NCI-H82 treated with DMSO at 0.1 percent for 48 hours (cell line): Measurements from ENCODE around the gene PLA2G3.
"Not testable (repeated sequence)": the region's sequence is repeated elsewhere in the genome, so short reads cannot be mapped to it uniquely, and the experiment has no call there.

ENCODE experiments used
- DNase-seq: peaks from one replicate; lab custom pipeline; 2025; ENCODE audit not compliant: unreplicated experiment; lab: John Stamatoyannopoulos, UW

Gene PLA2G3, protein sequence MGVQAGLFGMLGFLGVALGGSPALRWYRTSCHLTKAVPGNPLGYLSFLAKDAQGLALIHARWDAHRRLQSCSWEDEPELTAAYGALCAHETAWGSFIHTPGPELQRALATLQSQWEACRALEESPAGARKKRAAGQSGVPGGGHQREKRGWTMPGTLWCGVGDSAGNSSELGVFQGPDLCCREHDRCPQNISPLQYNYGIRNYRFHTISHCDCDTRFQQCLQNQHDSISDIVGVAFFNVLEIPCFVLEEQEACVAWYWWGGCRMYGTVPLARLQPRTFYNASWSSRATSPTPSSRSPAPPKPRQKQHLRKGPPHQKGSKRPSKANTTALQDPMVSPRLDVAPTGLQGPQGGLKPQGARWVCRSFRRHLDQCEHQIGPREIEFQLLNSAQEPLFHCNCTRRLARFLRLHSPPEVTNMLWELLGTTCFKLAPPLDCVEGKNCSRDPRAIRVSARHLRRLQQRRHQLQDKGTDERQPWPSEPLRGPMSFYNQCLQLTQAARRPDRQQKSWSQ

DNA sequence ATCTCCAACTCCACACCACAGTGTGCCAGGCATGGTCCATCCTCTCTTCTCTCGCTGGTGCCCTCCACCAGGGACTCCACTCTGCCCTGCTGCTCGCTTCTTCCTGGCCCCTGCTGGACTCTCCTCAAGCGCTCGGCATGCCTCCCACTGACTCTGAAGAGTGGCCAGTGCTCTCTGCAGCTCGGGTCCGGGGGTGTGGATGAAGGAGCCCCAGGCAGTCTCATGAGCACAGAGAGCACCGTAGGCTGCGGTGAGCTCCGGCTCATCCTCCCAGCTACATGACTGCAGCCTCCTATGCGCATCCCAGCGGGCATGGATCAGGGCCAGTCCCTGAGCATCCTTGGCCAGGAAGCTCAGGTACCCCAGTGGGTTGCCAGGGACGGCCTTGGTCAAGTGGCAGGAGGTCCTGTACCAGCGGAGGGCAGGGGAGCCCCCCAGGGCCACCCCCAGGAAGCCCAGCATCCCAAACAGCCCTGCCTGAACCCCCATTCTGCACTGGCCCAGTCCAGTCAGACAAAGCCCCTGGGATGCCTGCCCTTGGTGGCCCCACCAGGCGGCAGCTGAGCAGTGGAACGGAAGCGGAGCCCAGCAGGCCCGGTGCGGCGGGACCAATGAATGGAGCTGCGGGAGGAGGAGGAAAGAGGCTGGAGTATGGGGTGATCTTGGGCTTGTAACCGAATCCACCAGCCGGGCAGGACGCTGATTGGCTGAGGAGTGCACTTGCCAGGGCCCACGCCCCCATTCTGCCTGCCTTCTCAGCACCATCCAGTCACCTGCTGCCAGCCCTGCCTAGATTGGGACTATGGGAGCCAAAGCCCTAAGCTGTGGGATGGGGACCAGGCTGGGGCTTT, at the start of gene PLA2G3:
Gene PLA2G3, minus strand, starts transcription at position 643 of the 851 bp plus-strand sequence. Its CDS starts 154 bp downstream, at position 489.
- DNase-seq, result no peak

DNA sequence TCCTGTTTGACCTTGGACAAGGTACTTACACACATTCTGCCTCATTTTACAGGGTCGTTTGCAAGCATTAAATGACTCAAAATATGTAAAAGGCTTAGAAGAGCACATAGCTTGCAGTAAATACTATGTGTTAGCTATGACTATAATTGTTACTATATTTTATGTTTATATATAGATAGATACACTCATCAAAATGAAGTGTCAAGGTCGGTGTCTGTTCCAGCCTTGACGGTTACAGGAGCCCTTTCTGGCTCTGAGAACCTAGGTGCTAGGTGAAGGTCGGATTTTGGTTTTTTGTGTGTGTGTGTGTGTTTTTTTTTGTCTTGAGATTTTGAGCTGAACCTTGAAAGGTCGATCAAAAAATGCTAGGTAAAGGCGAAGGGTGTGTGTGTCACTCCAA, 47.3 kb upstream of the PLA2G3 start:
- DNase-seq, result no peak

DNA sequence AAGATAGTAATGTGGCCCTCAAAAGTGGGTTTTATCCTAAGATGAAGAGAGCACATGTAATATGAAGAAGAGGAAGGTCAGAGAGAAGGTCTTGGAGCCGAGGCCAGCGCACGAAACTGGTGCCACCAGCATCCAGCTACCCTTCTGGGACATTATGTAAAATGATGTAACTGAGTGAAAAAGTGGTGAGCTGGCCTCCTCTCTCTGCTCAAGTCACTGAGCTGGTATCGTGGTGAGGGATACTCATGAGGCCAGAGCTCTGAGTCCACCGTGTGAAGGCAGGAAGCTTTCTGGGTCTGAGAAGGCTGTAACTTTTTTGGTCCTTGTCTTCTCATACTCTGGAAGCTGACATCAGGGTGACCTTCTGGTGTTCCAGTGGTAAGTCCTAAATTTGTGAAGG, 44.7 kb upstream of the PLA2G3 start:
- DNase-seq, result no peak

DNA sequence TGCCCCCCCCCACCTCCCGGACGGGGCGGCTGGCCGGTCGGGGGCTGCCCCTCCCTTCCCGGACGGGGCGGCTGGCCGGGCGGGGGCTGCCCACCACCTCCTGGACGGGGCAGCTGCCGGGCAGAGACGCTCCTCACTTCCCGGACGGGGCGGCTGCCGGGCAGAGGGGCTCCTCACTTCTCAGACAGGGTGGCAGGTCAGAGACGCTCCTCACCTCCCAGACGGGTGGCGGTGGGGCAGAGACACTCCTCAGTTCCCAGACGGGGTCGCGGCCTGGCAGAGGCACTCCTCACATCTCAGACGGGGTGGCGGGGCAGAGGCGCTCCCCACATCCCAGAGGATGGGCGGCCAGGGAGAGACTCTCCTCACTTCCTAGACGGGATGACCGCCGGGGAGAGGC, 43.7 kb upstream of the PLA2G3 start:
- DNase-seq, result no peak

DNA sequence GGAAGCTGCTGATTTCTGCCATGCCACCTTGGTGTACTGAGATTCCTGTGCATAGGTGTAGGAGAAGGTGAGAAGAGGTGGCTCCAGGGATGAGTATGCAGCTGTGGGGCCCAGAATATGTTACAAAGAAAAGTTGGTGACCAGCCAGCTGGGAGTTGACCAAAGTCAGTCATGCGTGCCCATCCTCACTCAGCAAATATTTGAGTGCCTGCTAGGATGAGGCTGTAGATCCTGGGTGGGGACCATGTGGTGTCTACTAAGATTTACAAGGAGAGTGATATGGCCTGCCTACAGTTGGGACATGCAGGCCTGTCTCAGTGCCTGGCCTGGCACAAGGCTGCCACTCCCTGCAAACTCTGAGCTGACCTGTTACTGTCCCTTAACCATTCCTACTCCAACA, 39.0 kb upstream of the PLA2G3 start:
- no peak for DNase-seq

DNA sequence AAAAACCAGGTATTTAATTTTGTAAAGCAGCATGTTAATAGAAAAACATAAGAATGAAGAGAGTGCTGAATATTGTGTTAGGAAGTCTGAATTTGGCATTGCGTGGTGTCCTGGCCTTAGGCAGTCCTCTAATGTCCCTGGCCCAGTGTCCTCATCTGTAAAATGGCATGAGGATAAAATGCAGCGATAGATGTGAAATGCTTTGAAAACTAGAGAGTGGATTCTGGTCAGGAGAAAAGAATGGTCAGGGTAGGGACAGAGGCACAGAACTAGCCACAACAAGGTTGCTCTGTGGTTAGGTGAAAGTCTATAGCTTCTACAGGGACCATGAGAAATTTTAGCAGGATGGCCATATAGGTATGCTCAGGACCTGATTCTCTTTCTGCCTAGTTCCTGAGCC, 38.6 kb upstream of the PLA2G3 start:
- DNase-seq, result no peak

DNA sequence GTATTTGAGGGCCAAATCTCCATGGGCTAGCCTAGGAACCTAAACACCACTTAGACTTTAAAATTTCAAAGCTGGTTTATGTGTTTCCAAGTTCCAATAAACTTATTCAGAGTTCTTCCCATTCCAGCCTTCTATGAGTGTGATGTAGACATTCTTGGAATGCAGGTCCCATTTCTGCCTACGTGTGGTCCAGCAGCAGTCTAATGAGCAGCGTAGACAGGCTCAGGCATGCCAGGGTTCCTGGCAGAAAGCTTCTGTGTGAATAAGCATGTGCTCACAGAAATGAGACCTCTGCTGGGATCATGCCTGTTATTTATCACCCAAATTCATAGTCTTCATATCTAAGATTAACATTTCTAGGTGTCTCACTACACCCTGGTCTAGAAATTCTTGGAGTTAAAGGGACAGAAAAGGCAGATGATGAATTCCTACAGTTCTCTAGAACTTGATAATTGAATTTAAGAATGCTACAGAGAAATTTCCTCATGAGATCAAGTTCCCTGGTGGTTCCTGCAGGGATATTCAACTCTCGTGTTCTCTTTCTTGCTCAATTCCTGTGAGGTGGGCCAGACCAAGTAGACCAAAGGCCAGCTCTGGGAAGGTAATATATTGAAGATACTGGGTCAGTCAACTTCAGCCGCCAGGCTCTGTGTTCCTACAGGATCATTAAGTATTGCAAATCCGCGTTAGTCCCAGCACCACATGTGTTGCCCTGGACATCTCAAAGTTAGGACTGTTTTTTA, 37.3 kb upstream of the PLA2G3 start:
- DNase-seq, result no peak

DNA sequence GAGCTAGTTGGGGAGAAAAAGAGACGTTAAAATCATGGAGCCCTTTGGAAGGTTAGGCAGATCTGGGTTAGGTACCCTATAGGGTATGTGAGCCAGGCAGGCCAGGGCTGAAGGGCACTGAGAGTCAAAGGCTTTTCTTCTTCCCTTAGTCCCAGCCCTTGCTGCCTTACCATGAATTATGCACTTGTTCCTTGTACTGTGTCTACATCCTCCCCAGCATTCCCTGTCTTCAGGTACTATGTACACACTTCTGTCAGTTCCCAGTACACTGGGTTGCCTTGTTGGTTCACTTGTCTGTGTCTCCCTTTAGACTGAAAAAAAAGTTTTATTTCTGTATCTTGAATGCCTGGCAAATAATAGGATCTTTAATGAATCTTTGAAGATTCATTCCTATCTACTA, 36.6 kb upstream of the PLA2G3 start:
- DNase-seq, result no peak

DNA sequence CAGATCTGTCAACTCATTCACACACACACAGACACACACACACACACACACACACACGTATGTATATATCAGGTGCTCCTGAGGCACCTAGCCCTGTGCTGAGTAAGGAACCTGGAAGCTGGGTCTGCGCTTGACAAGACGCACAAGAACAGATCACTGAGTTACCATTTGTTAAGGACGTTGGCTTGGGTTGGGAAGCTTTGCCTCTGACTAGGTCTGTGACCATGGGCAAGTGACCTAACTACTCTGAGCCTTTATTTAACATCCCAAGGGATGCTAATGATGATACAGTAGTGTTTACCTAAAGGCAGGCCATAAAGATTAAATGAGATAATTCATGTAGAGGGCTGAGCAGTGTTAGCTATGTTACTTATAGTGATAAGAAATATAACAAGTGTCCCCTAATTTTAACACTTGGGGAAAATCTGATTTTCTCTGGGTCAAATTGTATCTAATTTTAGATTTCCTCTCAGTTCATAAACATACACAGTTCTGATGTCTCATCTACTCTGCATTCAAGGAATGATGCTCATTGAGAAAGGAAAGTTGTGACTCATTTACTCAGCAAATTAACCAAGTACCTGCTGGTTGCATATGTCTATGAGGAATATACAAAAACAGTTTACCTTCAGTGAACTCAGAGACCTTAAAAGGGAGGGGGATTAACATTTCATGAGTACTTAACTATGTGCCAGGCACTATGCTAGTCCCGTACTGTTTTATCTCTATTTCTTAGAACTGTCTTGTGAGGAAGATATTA, 33.3 kb upstream of the PLA2G3 start:
- no peak for DNase-seq

DNA sequence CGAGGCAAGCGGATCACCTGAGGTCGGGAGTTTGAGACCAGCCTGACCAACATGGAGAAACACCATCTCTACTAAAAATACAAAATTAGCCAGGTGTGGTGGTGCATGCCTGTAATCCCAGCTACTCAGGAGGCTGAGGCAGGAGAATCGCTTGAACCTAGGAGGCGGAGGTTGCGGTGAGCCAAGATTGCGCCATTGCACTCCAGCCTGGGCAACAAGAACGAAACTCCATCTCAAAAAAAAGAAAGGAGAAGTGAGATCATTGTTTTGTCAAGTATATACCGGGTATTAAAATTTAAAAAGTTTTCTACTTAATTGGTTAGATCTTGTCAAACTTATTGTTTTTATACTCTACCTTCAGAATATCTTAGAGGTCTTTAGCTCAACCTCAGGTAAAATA, 31.4 kb upstream of the PLA2G3 start:
- not testable (repeated sequence) for DNase-seq

DNA sequence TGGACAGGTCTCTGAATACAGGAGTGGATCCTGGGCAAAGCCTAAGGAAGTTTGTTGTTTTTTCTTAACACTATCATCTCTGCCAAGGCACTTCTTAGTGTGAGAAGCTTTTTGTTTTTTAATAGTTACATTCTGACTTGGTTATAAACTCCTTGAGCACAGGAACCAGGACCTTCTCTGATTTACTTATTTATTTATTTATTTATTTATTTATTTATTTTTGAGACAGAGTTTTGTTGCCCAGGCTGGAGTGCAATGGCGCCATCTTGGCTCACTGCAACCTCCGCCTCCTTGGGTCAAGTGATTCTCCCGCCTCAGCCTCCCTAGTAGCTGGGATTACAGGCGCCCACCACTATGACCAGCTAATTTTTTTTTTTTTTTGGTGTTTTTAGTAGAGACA, 30.7 kb upstream of the PLA2G3 start:
- DNase-seq, result no peak

DNA sequence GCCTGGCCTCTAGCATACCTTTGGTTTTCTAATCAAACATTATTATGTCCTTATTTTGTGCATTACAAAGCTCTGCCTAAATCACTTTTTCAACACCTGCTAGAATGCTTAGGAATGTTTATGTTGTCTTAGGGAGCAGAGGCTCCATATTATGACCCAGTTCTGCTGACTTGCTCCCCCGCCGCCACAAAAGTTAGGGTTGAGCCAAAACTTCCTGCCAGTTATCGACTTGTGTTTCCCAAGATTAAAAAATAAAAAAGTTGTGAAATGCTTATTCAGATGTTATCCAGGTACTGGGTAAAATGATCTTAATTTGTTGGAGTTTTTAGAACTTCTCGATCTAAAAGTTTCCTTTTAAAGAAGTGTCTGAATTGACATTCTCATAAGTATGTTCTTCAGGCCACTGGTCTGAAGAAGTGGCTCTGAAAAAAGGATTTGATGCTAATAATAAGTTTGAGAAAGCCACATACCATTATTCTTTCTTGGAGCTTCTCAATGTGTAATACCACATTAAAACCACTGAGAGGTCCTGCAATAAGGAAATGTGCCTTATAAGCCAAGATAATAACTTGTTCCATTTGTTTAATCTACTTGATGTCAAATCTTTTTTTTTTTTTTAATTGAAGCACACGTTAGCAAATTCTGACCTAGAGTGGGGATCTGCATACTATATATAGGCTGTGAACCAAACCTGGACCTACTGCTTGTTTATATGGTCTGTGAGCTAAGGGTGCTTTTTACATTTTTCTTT, 21.9 kb upstream of the PLA2G3 start:
- no peak for DNase-seq

DNA sequence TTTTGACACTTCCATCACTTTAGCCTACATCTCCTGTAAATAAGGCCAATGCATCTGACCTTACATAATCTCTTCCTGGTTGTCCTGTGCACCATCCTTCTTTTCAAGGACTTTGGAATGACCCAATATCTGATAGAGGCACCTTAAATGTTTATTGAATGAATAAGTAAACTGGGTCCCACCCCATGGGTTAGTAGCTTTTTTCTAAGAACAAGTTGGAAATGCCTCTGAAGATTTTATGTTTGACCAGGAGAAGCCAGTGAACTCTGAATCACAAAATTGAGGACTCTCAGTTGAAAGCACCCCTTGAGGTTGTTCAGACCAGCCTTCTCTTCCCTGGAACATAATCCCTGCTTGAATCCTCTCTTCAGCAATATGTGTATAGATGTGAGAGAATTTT, 21.1 kb upstream of the PLA2G3 start:
- no peak for DNase-seq

DNA sequence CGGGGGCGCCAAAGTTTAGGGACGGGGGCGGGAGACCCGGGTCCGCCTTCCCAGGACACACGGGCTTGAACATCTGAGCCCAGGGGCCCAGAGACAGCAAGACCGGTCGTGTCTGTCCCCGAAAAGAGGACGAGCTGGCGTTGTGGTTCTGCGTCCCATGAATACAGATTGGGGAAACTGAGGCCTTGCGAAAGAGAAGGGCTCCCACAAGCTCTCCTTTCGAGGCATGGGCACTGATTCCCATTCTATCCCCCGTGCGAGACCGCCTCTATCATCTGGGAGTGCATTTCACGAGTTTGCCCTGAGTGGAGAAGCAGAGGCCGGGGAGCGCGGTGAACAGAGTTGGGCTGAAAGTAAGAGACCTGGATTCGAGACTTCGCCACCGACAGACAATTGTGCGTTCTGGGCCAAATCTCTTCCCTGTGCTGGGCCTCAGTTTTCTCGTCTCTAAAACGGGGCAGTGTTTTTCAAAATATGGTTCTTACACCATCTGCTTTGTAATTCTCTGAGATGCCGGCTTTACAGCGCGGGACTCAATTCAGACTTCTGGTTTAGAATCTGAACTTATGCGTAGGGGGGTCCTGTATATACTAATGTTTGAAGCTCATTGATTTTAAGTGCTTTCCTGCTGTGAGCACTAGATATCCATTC, 20.1 kb upstream of the PLA2G3 start:
- DNase-seq, result no peak

DNA sequence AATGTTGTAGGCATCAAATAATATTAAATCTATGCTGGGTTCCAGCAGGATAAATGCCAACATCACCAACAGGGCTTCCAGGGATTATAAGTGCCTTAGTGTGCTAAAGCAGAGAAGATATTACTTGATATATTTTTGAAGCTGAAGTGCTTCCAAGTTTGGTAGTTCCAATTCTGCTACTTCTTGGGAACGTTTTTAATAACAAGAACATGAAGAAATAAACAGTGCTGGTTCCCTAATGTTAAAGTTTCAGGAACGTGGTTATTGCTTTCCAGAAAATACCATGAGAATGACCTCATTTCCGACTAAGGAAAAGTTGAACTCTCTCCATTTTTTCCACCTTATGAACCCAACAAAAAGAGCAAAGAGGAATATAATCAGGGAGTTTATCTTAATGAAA, 15.1 kb upstream of the PLA2G3 start:
- DNase-seq, result no peak

DNA sequence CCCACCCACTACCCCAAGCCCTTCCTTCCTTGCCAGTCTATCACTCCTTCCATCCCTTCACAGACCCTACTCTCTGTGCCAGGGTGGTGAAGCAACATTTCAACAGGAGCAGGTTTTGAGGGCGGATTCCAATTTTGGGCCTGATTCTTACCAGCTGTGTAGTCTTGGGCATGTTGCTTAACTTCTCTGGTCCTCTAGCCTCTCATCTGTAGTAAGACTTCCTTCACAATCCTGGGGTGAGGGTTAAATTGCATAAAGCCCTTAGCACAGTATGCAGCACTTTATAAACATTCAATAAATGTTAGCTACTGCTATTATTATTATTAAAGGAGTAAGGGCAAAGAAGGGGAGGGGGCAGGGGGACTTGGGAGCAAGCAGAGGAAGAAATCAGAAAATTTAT, 14.7 kb upstream of the PLA2G3 start:
- DNase-seq, result no peak

DNA sequence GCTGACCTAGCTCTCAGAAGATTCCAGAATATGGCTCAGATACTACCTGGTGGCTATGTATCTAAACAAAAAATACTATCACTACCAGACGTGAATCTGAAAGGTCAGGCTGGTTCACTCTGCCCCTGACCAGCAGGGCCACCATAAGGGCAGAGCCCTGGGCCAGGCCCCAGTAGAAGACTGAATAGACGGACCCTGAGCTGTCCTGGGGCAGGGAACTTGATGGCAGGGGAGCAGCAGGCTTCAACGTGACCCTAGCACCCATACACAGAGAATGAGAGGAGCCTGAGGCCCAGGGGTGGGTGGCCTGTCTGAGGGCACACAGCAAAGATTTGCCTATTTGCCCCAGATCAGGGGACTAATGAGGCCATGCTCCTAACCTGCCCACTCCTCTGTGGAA, 13.0 kb upstream of the PLA2G3 start:
- no peak for DNase-seq

DNA sequence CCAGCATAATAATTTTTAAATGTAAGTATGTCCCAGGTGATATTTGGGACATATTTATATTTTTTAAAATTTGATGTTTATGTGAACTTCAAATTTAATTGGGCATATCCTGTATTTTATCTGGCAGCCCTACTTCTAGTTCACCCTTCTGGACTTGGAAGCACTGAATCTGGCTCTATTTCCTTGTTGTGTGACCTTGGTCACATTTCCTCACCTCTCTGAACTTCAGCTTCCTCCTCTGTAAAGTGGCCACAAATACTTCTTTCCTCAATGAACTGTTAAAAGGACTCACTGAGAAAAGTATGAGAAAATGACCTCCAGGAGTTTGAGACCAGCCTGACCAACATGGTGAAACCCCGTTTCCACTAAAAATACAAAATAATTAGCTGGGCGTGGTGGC, 11.6 kb upstream of the PLA2G3 start:
- no peak for DNase-seq

DNA sequence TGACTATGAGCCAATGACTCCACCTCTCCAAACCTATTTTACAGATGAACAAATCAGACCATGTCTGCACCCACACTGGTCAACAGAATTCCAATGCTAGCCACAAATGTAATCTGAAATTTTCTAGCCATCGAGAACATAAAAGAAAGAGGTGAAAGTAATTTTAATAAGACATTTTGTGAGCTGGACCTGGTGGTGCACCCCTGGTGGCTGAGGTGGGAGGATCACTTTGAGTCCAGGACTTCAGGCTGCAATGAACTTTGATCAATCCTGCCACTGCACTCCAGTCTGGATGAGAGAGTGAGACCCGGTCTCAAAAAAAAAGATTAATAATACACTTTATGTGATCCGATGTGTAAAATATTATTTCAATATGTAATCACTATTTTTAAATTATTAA, 10.3 kb upstream of the PLA2G3 start:
- no peak for DNase-seq
